GM13977 (cell line): ENCODE measurements around the gene PRPSAP2.

Experiments
- DNase-seq: peaks from one replicate; pipeline ENCODE4 v3.0.0; 2012; ENCODE audit warnings: low spot score
- CTCF ChIP-seq: IDR thresholded peaks from 2 replicates; pipeline ENCODE4 v1.5.1; 2012; ENCODE audit warnings: mild to moderate bottlenecking, control low read depth; ENCODE audit not compliant: insufficient read depth; ENCODE audit errors: extremely low read depth, missing control alignments
- in situ Hi-C: fragments of 300-500 bp; cut with MboI; formaldehyde crosslinking; loops from one replicate; pipeline ENCODE4 v1.12.0; 2022; ENCODE audit warnings: low sequenced_read_pairs, low pct_unique_long_range_greater_than_20kb, mixed read lengths, inconsistent platforms; ENCODE audit not compliant: unreplicated experiment

PRPSAP2 gene

GRCh38 chr17:18928628-18929125, 70.7 kb downstream of the PRPSAP2 start:
- no peak for DNase-seq
- in situ Hi-C loops: loop anchor here (25.0 kb wide), 1 partner anchor 116 kb away; no protein-coding TSS in a partner anchor
- TF ChIP-seq CTCF: peak; percentile 12

- in situ Hi-C loops: loop anchor here (25.0 kb wide), 1 partner anchor 120 kb away; no protein-coding TSS in a partner anchor
- TF ChIP-seq CTCF: no peak
- no peak for DNase-seq
Observed at GRCh38 chr17:18932360-18933055, 74.6 kb downstream of the PRPSAP2 start.

DNA sequence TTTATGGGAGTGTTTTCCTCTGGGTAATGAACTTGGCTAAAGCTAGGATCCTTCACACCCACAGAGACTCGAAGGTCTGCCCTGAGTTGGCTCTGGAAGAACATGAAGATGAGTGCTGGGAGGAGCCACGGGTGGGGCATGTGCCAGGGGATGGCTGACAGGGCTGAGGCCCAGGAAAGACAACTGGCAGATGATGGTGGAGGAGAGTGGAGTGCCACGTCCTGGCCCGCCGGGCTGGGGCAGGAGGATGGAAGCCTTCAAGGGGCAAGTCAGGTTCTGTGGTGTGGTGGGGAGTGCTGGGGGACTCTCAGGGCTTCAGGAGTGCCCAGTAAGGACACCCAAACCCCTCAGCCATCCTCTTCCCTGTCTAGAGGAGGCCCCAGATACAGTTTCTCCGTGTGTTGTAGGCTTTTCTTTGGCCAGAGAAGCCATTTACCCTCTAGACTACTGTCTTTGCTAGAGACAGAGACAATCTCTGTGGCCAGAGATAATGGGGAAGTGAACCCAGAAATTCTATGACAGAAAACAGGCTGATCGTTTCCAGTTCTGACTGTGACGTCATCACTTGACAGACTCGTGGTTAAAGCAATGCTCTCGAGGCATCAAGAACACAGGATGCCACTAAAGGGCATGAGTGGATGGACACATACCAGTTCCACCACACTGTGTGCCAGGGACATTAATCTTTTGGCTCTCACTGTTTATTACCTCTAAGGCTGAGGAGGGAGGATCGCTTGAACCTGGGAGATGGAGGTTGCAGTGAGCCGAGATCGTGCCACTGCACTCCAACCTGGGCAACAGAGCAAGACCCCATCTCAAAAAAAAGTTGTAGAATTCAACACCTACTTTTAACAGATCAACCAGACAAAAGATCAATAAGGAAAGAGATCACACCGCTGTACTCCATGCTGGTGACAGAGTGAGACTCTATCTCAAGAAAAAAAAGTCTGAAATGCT, 75.4 kb downstream of the PRPSAP2 start:
- in situ Hi-C loops: loop anchor here (25.0 kb wide), 1 partner anchor 121 kb away; no protein-coding TSS in a partner anchor
- no peak for DNase-seq
- TF ChIP-seq CTCF: no peak

DNA sequence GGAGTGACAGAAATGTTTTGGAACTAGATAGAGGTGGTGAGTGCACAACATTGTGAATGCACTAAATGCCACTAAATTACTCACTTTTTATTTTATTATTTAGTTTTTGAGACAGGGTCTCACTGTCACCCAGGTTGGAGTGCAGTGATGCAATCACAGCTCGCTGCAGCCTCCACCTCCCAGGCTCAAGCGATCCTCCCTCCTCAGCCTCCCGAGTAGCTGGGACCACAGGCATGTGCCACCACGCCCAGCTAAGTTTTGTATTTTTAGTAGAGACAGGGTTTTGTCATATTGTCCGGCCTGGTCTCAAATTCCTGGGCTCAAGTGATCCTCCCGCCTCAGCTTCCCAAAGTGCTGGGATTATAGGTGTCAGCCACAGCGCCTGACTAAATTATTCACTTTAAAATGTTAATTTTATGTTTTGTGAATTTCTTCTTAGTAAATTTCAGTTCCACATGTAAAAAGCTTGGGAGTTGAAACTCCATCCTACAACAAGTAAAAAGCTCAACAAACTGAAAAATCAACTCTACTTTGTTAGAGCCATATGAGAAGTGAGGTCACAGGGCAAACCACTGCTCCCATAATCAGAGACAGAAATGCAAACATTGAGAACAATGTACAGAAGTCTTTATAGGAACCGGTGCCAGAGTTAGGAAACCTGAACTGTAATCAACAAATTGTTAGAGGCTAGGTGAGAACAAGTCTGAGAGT, 80.2 kb downstream of the PRPSAP2 start:
- no peak for DNase-seq
- no peak for TF ChIP-seq CTCF
- in situ Hi-C loops: loop anchor here (25.0 kb wide), 1 partner anchor 126 kb away; no protein-coding TSS in a partner anchor

GRCh38 chr17:18938692-18939023, 80.7 kb downstream of the PRPSAP2 start:
- DNase-seq: no peak

More at GRCh38 chr17:18938692-18939023, 80.7 kb downstream of the PRPSAP2 start:
- TF ChIP-seq CTCF: no peak
- in situ Hi-C loops: loop anchor here (25.0 kb wide), 1 partner anchor 126 kb away; no protein-coding TSS in a partner anchor
